ENCODE data around the gene PEBP1. TPM values are rescaled to one million over a fixed set of nuclear protein-coding genes. Genes with fewer than 3 reads are reported as not detected.

PEBP1 gene
- total and polyA plus RNA-seq, 2 of the 8 experiments (the other 6 are each of a cell fraction or from before 2014, with no cell fraction given): 444 to 622 TPM

GRCh38 chr12:118190266-118190665 is 54.3 kb downstream of the PEBP1 start:
- Histone ChIP-seq H3K14ac (ENCODE audit: insufficient read length) (no peak overlapping the region), H3K27me3 (replicated peaks in 1 of 4; ENCODE audit: control insufficient read depth in 3 of 4, extremely low read depth in 1 of 4, insufficient read depth in 3 of 4, low read length in 3 of 4) (no peaks in the 10 kb centered on the region), H3K4me1 (replicated peaks in 1 of 4; ENCODE audit: control insufficient read depth in 3 of 4, insufficient read depth in 4 of 4, low read length in 3 of 4) (peaks cover 0 to 4% (median 3%) of the 10 kb centered on the region in 4 experiments; a peak in 5 of 7 replicates), H3K79me2 (ENCODE audit: control insufficient read depth in 1 of 2, insufficient read depth in 2 of 2, low read length in 2 of 2) (no peaks in the 10 kb centered on the region), H4K8ac (ENCODE audit: extremely low read depth, insufficient read depth, low read length) (no peak overlapping the region), H2AK5ac (ENCODE audit: low read depth, low read length) (no peak overlapping the region), H3K9me3 (ENCODE audit: insufficient read depth in 2 of 2, low read depth in 1 of 2, low read length in 1 of 2) (no peaks in the 10 kb centered on the region), H3K9ac (replicated peaks in 1 of 4; ENCODE audit: extremely low read depth in 1 of 4, low read depth in 3 of 4, low read length in 3 of 4) (no peak overlapping the region), H3K4me2 (ENCODE audit: insufficient read depth in 1 of 2, low read depth in 2 of 2, low read length in 2 of 2) (peak overlapping the region; percentile 61 to 72; a peak in 3 of 4 replicates), H3K23ac (ENCODE audit: insufficient read length) (no peak overlapping the region), H2BK5ac (ENCODE audit: low read depth, low read length) (no peak overlapping the region), H4K5ac (ENCODE audit: insufficient read length, low read depth, low read length) (no peak overlapping the region), H3K4me3 (ENCODE audit: extremely low read depth in 1 of 4, insufficient read depth in 2 of 4, low read depth in 3 of 4, low read length in 4 of 4) (peak overlapping the region in 1 of 4 experiments; percentile 47; a peak in 2 of 8 replicates), H3K56ac (replicated peaks; ENCODE audit: insufficient read length, low read depth, low read length) (no peak overlapping the region), H2BK12ac (ENCODE audit: low read depth, low read length) (peak overlapping the region; percentile 4; the same call in 1 of the 2 replicates), H2AFZ (ENCODE audit: low read length) (peak overlapping the region; percentile 98), H2BK120ac (replicated peaks; ENCODE audit: low read depth, low read length) (no peak overlapping the region), H2BK15ac (ENCODE audit: low read length) (no peak overlapping the region), H4K91ac (replicated peaks; ENCODE audit: insufficient read length, low read length) (no peak overlapping the region), H2BK20ac (ENCODE audit: low read length) (no peak overlapping the region), H3K4ac (replicated peaks; ENCODE audit: insufficient read length, low read depth, low read length) (no peak overlapping the region), H3K23me2 (ENCODE audit: low read depth, low read length) (no peaks in the 10 kb centered on the region; the same call in 1 of the 2 replicates), H3K18ac (ENCODE audit: extremely low read depth, low read length) (no peak overlapping the region), H3K27ac (ENCODE audit: low read depth, low read length) (no peak overlapping the region), H3K36me3 (ENCODE audit: control insufficient read depth in 2 of 4, insufficient read depth in 4 of 4, low read length in 3 of 4) (no peaks in the 10 kb centered on the region), H3K79me1 (ENCODE audit: low read depth, low read length) (no peaks in the 10 kb centered on the region), H4K20me1 (replicated peaks in 1 of 2; ENCODE audit: control insufficient read depth in 1 of 2, insufficient read depth in 2 of 2, low read length in 2 of 2) (no peaks in the 10 kb centered on the region)
- ChIA-PET POLR2A (ENCODE audit: partially characterized antibody) (interaction anchor here (0.6 to 1.0 kb wide), 3 partner anchors 133 to 181 kb away, joined by 3 read pairs; no protein-coding TSS in a partner anchor), CTCF (ENCODE audit: partially characterized antibody) (interaction anchor here (0.8 to 1.6 kb wide), 4 partner anchors 9 to 186 kb away, joined by 3 to 9 read pairs (median 3); partner anchors contain the start of genes SUDS3 and TAOK3)
- WGBS, 2 experiments (ENCODE audit: extremely low coverage in 1 of 2, insufficient coverage in 1 of 2, insufficient read length in 1 of 2, insufficient replicate concordance in 2 of 2, low coverage in 1 of 2, low lambda C conversion rate in 2 of 2, missing lambda C conversion rate in 1 of 2): 77% methylated on average over 11 of the region's 11 CpGs; no CpG with 5 or more reads in 1 of the 2 experiments
- FAIRE-seq: peak; percentile 13
- DNase-seq (ENCODE audit: low read depth in 1 of 2, low spot score in 2 of 2): no peak
- no peak for TF ChIP-seq ATF2 (IDR thresholded peaks at IDR 0.05; ENCODE audit: low read length)
- no peak for TF ChIP-seq POLR2AphosphoS5 (IDR thresholded peaks at IDR 0.05; ENCODE audit: low read depth, low read length)
- no peak for TF ChIP-seq TAF7 (optimal IDR thresholded peaks at IDR 0.05; ENCODE audit: borderline replicate concordance, low read depth, low read length)
- no peak for TF ChIP-seq HDAC2 (IDR thresholded peaks at IDR 0.05; ENCODE audit: borderline replicate concordance in 1 of 2, low read depth in 2 of 2, low read length in 2 of 2)
- no peak for TF ChIP-seq TAF1 (IDR thresholded peaks at IDR 0.05; ENCODE audit: low read depth, low read length)
- TF ChIP-seq EGR1 (IDR thresholded peaks at IDR 0.05; ENCODE audit: borderline replicate concordance, low read depth, low read length): no peak
- TF ChIP-seq CBX8 (IDR thresholded peaks at IDR 0.05; ENCODE audit: borderline replicate concordance, low read depth, low read length): no peak
- TF ChIP-seq NANOG (IDR thresholded peaks at IDR 0.05; ENCODE audit: insufficient read depth, low read depth, low read length, poor library complexity, severe bottlenecking): no peak
- TF ChIP-seq PHF8 (conservative IDR thresholded peaks at IDR 0.05; ENCODE audit: low read depth, low read length): no peak
- TF ChIP-seq FOSL1 (IDR thresholded peaks at IDR 0.05; ENCODE audit: insufficient read depth, low read depth, low read length): no peak
- no peak for TF ChIP-seq ASH2L (IDR thresholded peaks at IDR 0.05; ENCODE audit: low read length)
